ENCODE measurements around the gene PHF19. TPM values are rescaled to one million over a fixed set of nuclear protein-coding genes. Genes with fewer than 3 reads are reported as not detected.

Gene PHF19
- total and polyA plus RNA-seq, 10 of the 15 experiments (the other 5 are each of a cell fraction or from before 2014, with no cell fraction given) = 26.0 to 133 (median 87.7) TPM

GRCh38 chr9:120891884-120892747, 15.1 kb upstream of the PHF19 start (continued):
- TF ChIP-seq RELA (IDR thresholded peaks at IDR 0.05; ENCODE audit: borderline replicate concordance, partially characterized antibody) (no peak), HSF1 (IDR thresholded peaks at IDR 0.05; ENCODE audit: low read depth, low read length) (no peak), SMC3 (IDR thresholded peaks at IDR 0.05; ENCODE audit: borderline replicate concordance, low read length) (no peak), HDGF (IDR thresholded peaks at IDR 0.05) (0 out of 2 replicates have a peak, but pooled peaks have one; percentile 30), RFX5 (IDR thresholded peaks at IDR 0.05; ENCODE audit: low read depth, low read length) (no peak), TCF12 (IDR thresholded peaks at IDR 0.05; ENCODE audit: low read depth, low read length) (no peak), HDAC6 (IDR thresholded peaks at IDR 0.05; ENCODE audit: unreplicated experiment) (no peak), STAT3 (IDR thresholded peaks at IDR 0.05; ENCODE audit: low read depth, low read length) (no peak), BHLHE40 (IDR thresholded peaks at IDR 0.05; ENCODE audit: borderline replicate concordance in 1 of 2, low read depth in 2 of 2, low read length in 1 of 2) (peak; percentile 58 to 76; a peak in 2 of 4 replicates), ZZZ3 (IDR thresholded peaks at IDR 0.05; ENCODE audit: control insufficient read depth, insufficient read length, low read depth) (no peak), SPI1 (IDR thresholded peaks at IDR 0.05; ENCODE audit: borderline replicate concordance, insufficient read depth, low read depth, low read length) (no peak), BACH1 (IDR thresholded peaks at IDR 0.05; ENCODE audit: borderline replicate concordance) (no peak), SP1 (IDR thresholded peaks at IDR 0.05; ENCODE audit: low read depth, low read length) (no peak), CEBPB (IDR thresholded peaks at IDR 0.05; ENCODE audit: borderline replicate concordance in 1 of 2, low read depth in 2 of 2, low read length in 2 of 2) (no peak), CUX1 (IDR thresholded peaks at IDR 0.05; ENCODE audit: insufficient replicate concordance, low read depth, low read length) (peak; percentile 7), SREBF1 (IDR thresholded peaks at IDR 0.05; ENCODE audit: low read length) (no peak), SIN3A (IDR thresholded peaks at IDR 0.05; ENCODE audit: low read depth, low read length) (no peak), PAX8 (IDR thresholded peaks at IDR 0.05) (no peak), FOS (IDR thresholded peaks at IDR 0.05; ENCODE audit: borderline replicate concordance, extremely low read depth, insufficient read length) (no peak), TAF1 (IDR thresholded peaks at IDR 0.05; ENCODE audit: borderline replicate concordance, low read depth, low read length) (no peak), SRF (IDR thresholded peaks at IDR 0.05; ENCODE audit: low read depth in 2 of 2, low read length in 2 of 2) (no peak), ETV6 (conservative IDR thresholded peaks at IDR 0.05 in 1 of 2, IDR thresholded peaks at IDR 0.05 in 1 of 2; ENCODE audit: borderline replicate concordance in 1 of 2, low read depth in 1 of 2) (no peak), NFXL1 (IDR thresholded peaks at IDR 0.05; ENCODE audit: borderline replicate concordance) (no peak), MYB (IDR thresholded peaks at IDR 0.05; ENCODE audit: borderline replicate concordance, low read depth, low read length) (no peak)

Data from GM12878 (cell line).